Endothelial cell of umbilical vein (primary cell): Measurements from ENCODE around the gene RBPJ. TPM values are rescaled to one million over a fixed set of nuclear protein-coding genes. Genes with fewer than 3 reads are reported as not detected.

Source experiments
- BruUV-seq: library from RNA; stranded (reverse); fragments of 400-500 nt; replicated peaks from 2 replicates; lab custom pipeline; 2021; lab: Mats Ljungman, UMichigan
- CTCF ChIA-PET: fragments of 300-600, 350-600 bp; sonication (Branson Sonifier 250); formaldehyde crosslinking; loops from one replicate; lab custom pipeline; 2021; ENCODE audit warnings: antibody characterized with exemption, inconsistent platforms; lab: Charles Lee
- POLR2A ChIA-PET: fragments of 300-600, 350-600 bp; sonication (Branson Sonifier 250); formaldehyde crosslinking; loops from one replicate; lab custom pipeline; 2021; ENCODE audit warnings: antibody characterized with exemption, inconsistent platforms; lab: Charles Lee
- DNase-seq: peaks from one replicate; pipeline ENCODE4 v3.0.0-alpha.2; 2011; ENCODE audit warnings: low read depth, low spot score
- FAIRE-seq: peaks from 2 replicates; lab custom pipeline; 2011; peaks lifted over from hg19 to GRCh38; lab: Jason Lieb, UNC
- H2AFZ ChIP-seq: 2 replicates; pipeline ENCODE4 v1.6.0; 2012; ENCODE audit warnings: low read depth, low read length, control low read depth, inconsistent platforms
- H3K27ac ChIP-seq: 2 replicates; pipeline ENCODE4 v1.5.1; 2011; ENCODE audit warnings: low read depth, mild to moderate bottlenecking, control low read depth, low read length, moderate library complexity; ENCODE audit not compliant: insufficient read depth
- H3K27me3 ChIP-seq, 2 experiments: 2 replicates each; pipeline versions ENCODE4 v1.6.0 to v1.6.1; 2011; ENCODE audit warnings: low read length in 2 of 2, mixed read lengths in 1 of 2; ENCODE audit not compliant: control insufficient read depth in 2 of 2, insufficient read depth in 2 of 2
- H3K36me3 ChIP-seq, 2 experiments: 2 replicates in 1 of 2; 3 replicates in 1 of 2; pipeline ENCODE4 v1.5.1; 2011; ENCODE audit warnings: low read length in 2 of 2, mild to moderate bottlenecking in 1 of 2, moderate library complexity in 1 of 2; ENCODE audit not compliant: control insufficient read depth in 2 of 2, insufficient read depth in 2 of 2; ENCODE audit errors: extremely low read depth in 1 of 2
- H3K4me1 ChIP-seq: 3 replicates; pipeline ENCODE4 v1.5.1; 2011; ENCODE audit warnings: mild to moderate bottlenecking, low read length; ENCODE audit not compliant: control insufficient read depth, insufficient read depth; ENCODE audit errors: extremely low read depth
- H3K4me2 ChIP-seq: 2 replicates; pipeline ENCODE4 v1.6.1; 2011; ENCODE audit warnings: low read length, control low read depth, mixed read lengths; ENCODE audit not compliant: insufficient read depth
- H3K4me3 ChIP-seq, 3 experiments: fragments of 200-600 bp in 1 of 3; sonication (generic), shearing (Covaris generic) in 1 of 3; replicated peaks in 1 of 3; 2 replicates each; pipeline ENCODE4 v1.5.1; 2011 to 2016; ENCODE audit warnings: control low read depth in 3 of 3, low read length in 3 of 3, mild to moderate bottlenecking in 2 of 3, inconsistent platforms in 1 of 3, low read depth in 1 of 3, moderate library complexity in 1 of 3; ENCODE audit not compliant: insufficient read depth in 1 of 3
- H3K79me2 ChIP-seq: 2 replicates; pipeline ENCODE4 v1.6.0; 2012; ENCODE audit warnings: low read length, inconsistent platforms; ENCODE audit not compliant: control insufficient read depth, insufficient read depth
- H3K9ac ChIP-seq: replicated peaks from 2 replicates; pipeline ENCODE3; 2011; ENCODE audit warnings: low read length, control low read depth; ENCODE audit not compliant: insufficient read depth; ENCODE audit errors: extremely low read depth
- H3K9me1 ChIP-seq: replicated peaks from 3 replicates; pipeline ENCODE4 v1.6.0; 2011; ENCODE audit warnings: mild to moderate bottlenecking, low read length; ENCODE audit not compliant: control insufficient read depth, insufficient read depth; ENCODE audit errors: extremely low read depth
- H3K9me3 ChIP-seq: replicated peaks from 2 replicates; pipeline ENCODE4 v1.5.1; 2012; ENCODE audit warnings: low read length, inconsistent platforms; ENCODE audit not compliant: control insufficient read depth, insufficient read depth
- H4K20me1 ChIP-seq: replicated peaks from 2 replicates; pipeline ENCODE3; 2011; ENCODE audit warnings: mild to moderate bottlenecking, low read length; ENCODE audit not compliant: control insufficient read depth, insufficient read depth; ENCODE audit errors: extremely low read depth
- CTCF ChIP-seq, 2 donors: IDR thresholded peaks; 1 replicate in 1 of 2; 2 replicates in 1 of 2; pipeline ENCODE4 v1.5.1; 2011; ENCODE audit warnings: low read length in 2 of 2, mild to moderate bottlenecking in 2 of 2, moderate library complexity in 2 of 2, control low read depth in 1 of 2, inconsistent platforms in 1 of 2, low read depth in 1 of 2; ENCODE audit not compliant: insufficient read depth in 1 of 2; ENCODE audit errors: extremely low read depth in 1 of 2
- EZH2 ChIP-seq: IDR thresholded peaks from 2 replicates; pipeline ENCODE4 v1.6.1; 2012; ENCODE audit warnings: borderline replicate concordance, low read depth, mild to moderate bottlenecking, moderate library complexity, low read length, inconsistent platforms; ENCODE audit not compliant: severe bottlenecking
- FOS ChIP-seq: IDR thresholded peaks from 2 replicates; pipeline ENCODE4 v1.6.1; 2011; ENCODE audit warnings: mild to moderate bottlenecking, low read length, moderate library complexity, borderline replicate concordance; ENCODE audit not compliant: insufficient read depth
- GATA2 ChIP-seq: IDR thresholded peaks from 2 replicates; pipeline ENCODE4 v1.7.0; 2011; ENCODE audit warnings: low read depth, mild to moderate bottlenecking, moderate library complexity, mixed read lengths, low read length; ENCODE audit not compliant: insufficient read length, insufficient read depth
- JUN ChIP-seq: IDR thresholded peaks from 2 replicates; pipeline ENCODE4 v1.6.1; 2011; ENCODE audit warnings: borderline replicate concordance, low read depth; ENCODE audit not compliant: insufficient read length, insufficient read depth
- MAX ChIP-seq: IDR thresholded peaks from 2 replicates; pipeline ENCODE4 v1.6.1; 2011; ENCODE audit not compliant: insufficient read depth, insufficient read length
- MYC ChIP-seq: IDR thresholded peaks from one replicate; pipeline ENCODE4 v1.6.1; 2011; ENCODE audit warnings: mild to moderate bottlenecking, low read depth, low read length
- POLR2A ChIP-seq: IDR thresholded peaks from 2 replicates; pipeline ENCODE4 v1.6.1; 2012; ENCODE audit warnings: low read depth, mild to moderate bottlenecking, control low read depth, low read length
- POLR2AphosphoS5 ChIP-seq: IDR thresholded peaks from 2 replicates; pipeline ENCODE4 v1.6.1; 2012; ENCODE audit warnings: low read depth, mild to moderate bottlenecking, control low read depth, low read length, moderate library complexity; ENCODE audit not compliant: insufficient read depth
- dilution Hi-C: fragments of 300-500 bp; cut with MboI; formaldehyde crosslinking; loops from one replicate; pipeline ENCODE4 v1.15.0; 2019; ENCODE audit warnings: low sequenced_read_pairs; ENCODE audit not compliant: extremely low pct_ligation_motif_present
- intact Hi-C: fragments of 100-400 bp; cut with micrococcal nuclease; formaldehyde crosslinking; loops from one replicate; pipeline ENCODE4 v1.10.0; 2022
- polyA plus RNA-seq, 4 experiments: library from polyadenylated mRNA; depleted of rRNA in 3 of 4; stranded (reverse) in 3 of 4; unstranded in 1 of 4; fragments of >200 nt; gene quantifications; 2 replicates each; pipeline versions ENCODE4 v1.2.1 to v1.2.3, GENCODE V29; 2011 to 2012; ENCODE audit warnings: missing spikeins in 1 of 4
- total RNA-seq: library from RNA; stranded (reverse); gene quantifications from 2 replicates; pipeline ENCODE4 v1.2.3, GENCODE V29; 2021

Gene RBPJ
- total and polyA plus RNA-seq, 2 donors (not counting 3 experiments of a cell fraction or from before 2014, with no cell fraction given): 17.0 to 42.9 TPM

GRCh38 chr4:26344901-26345564 lies 24.2 kb downstream of the RBPJ start:
- no peak overlapping the region for H3K27ac ChIP-seq
- H2AFZ ChIP-seq: no peak overlapping the region
- TF ChIP-seq MYC: no peak
- TF ChIP-seq MAX: no peak
- TF ChIP-seq FOS: no peak
- TF ChIP-seq POLR2AphosphoS5: no peak
- no peak for TF ChIP-seq EZH2
- TF ChIP-seq JUN: no peak
- TF ChIP-seq GATA2: no peak
- TF ChIP-seq POLR2A: no peak
- no peak for TF ChIP-seq CTCF (IDR thresholded peaks at IDR 0.05; ENCODE audit: extremely low read depth in 1 of 2, insufficient read depth in 1 of 2, low read depth in 1 of 2, low read length in 2 of 2)
- ChIA-PET POLR2A (interaction anchor here (0.6 kb wide), 1 partner anchor 7 kb away, joined by 7 read pairs; no protein-coding TSS in a partner anchor), CTCF (interaction anchor here (1.0 to 12.2 kb wide), 3 partner anchors 15 to 66 kb away, joined by 3 to 81 read pairs (median 3); no protein-coding TSS in a partner anchor)
- no peaks in the 10 kb centered on the region for H3K27me3 ChIP-seq
- FAIRE-seq (no peak), DNase-seq (no peak)
- H3K4me1 ChIP-seq: peaks cover 8% of the 10 kb centered on the region
- H3K4me2 ChIP-seq: no peak overlapping the region
- dilution Hi-C loops: no loop called here
- intact Hi-C loops: no loop called here
- no TSS peak for BruUV-seq
- H4K20me1 ChIP-seq: peaks cover 16% of the 10 kb centered on the region
- H3K9ac ChIP-seq: no peak overlapping the region
- no peak overlapping the region for H3K4me3 ChIP-seq
- peaks cover 71% of the 10 kb centered on the region for H3K79me2 ChIP-seq
- H3K9me1 ChIP-seq: peaks cover 4% of the 10 kb centered on the region
- no peaks in the 10 kb centered on the region for H3K9me3 ChIP-seq
- no peaks in the 10 kb centered on the region for H3K36me3 ChIP-seq
